GM15510 (cell line): Measurements from ENCODE around the gene ENTR1.

Experiments
- POLR2A ChIP-seq: IDR thresholded peaks from 3 replicates; pipeline ENCODE4 v1.6.1; 2011; ENCODE audit warnings: borderline replicate concordance; ENCODE audit not compliant: insufficient read length; ENCODE audit errors: extremely low read depth

ENTR1 gene

DNA sequence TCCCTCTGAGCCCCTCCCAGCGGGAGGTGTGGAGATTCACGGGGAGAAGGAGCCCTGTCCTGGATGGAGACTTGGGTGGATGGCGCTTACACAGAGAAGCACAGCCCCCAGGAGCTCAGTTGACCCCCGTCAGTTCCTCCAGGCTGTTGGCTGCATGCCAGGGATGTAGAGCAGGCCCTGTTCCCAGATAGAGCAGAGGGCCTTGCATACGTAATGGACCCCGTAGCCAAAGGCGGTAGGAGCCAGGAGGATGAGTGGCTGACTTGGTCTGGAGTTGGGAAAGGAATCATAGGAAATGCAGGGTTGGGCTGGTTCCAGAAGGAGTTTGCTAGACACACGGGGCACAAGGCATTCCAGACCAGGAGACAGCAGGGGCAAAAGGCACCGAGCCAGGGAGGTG is 2.5 kb upstream of the ENTR1 start:
- no peak for TF ChIP-seq POLR2A

DNA sequence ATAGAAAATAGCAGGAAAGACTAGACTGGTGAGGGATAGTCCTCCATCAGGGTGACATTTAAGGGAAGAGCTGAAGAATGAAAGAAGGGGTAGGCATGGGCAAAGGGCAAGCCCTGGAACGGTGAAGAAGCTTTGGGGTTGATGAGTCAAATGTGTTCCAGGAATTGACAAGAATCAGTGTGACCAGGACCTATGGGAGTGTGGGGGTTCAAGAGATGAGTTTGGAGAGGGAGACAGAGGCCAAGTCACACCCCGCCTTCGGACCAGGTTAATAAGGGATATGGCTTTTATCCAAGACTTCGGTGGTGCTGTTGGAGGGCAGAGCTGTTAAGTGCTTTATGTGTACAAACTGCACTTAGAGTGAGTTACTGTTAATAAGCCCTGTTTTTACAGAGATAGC is 964 bp upstream of the ENTR1 start:
- no peak for TF ChIP-seq POLR2A

DNA sequence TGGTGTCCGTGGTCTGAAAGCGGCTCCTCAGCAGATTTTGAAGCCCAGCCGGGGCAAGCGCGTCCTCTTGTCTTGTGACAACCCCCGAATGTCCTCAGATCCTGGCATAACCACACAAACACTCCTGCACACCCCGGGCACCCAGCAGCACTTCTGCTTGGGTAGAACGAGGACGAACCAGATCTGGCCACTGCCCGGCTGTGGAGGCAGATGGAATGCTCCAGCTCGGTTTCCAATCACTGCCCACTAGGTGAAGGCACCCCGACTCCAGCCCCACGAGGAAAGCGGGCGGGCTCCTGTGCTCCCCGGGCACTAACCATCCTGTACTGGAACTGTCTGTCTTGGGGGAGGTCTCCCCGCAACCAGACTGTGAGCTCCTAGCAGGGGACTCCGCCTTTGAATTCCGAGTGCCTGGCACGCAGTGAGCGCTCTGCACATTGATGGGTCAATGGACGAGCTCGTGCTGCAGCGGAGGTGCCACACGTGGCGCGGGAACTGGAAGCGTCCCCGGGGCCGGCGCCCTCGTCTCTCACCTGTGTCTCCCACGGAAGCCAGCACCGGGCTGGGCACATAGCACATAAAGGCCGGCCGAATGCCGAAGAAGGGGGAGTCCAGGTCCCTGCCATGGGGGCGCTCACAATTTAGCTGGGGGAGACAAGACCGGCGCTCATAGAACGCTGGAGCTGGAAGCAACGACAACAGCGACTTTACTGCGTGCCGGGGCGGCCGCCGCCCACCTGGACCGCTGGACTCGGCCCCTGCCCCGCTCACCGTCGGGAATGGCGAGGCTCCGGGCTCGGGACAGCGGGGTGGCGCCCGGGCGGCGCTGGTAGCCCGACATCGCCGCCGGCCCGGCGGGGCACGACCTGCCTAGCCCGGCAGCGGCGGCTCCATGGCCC is 608 bp downstream of the ENTR1 start:
- TF ChIP-seq POLR2A, result no peak

DNA sequence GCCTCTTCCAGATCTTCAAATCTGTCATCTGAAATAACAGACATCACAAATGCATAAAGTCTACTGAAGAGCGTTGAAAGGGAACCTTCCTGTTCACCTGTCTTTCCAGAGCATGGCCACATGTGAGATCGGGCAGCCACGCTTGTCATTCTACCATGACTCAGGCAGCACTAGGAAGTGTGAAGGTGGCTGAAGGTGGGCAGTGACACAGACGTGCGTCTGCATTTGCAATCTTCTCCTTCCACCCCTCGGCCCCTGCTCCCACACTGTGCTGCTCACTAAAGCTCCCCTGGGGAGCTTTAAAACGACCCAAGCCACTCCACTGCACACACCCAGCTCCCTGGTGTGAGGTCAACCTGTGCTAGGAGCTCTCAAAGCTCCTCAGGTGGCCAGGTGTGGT is 2.5 kb downstream of the ENTR1 start:
- no peak for TF ChIP-seq POLR2A

DNA sequence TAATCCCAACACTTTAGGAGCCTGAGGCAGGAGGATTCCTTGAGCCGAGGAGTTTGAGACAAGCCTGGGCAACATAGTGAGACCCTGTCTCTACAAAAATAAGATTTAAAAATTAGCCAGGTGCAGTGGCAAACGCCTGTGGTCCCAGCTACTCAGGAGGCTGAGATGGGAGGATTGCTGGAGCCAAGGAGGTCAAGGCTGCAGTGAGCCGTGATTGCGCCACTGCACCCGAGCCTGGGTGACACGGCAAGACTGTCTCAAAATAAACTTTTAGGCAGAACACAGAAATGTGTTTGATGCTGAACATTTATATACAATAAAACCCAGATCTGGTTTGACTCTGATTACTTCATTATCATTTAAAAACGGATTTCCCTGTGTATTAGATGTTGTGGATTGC is 4.9 kb downstream of the ENTR1 start:
- TF ChIP-seq POLR2A, result no peak

DNA sequence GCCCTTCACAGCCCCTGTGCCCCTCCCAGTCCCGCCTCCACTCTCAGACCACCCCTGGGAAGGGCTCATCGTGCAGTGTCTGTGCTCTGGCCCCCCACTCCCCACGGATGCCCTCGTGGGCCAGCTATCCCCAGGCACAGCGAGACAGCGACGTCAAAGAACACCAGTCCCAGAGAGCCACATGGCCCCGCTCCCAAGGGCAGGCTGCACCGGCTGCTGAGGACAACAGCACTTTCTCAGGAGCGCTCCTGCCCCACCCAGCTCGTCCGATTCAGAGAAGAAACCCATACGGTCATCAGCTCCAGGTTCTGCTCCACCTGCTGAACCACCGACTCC is 5.6 kb downstream of the ENTR1 start:
- TF ChIP-seq POLR2A, result no peak

DNA sequence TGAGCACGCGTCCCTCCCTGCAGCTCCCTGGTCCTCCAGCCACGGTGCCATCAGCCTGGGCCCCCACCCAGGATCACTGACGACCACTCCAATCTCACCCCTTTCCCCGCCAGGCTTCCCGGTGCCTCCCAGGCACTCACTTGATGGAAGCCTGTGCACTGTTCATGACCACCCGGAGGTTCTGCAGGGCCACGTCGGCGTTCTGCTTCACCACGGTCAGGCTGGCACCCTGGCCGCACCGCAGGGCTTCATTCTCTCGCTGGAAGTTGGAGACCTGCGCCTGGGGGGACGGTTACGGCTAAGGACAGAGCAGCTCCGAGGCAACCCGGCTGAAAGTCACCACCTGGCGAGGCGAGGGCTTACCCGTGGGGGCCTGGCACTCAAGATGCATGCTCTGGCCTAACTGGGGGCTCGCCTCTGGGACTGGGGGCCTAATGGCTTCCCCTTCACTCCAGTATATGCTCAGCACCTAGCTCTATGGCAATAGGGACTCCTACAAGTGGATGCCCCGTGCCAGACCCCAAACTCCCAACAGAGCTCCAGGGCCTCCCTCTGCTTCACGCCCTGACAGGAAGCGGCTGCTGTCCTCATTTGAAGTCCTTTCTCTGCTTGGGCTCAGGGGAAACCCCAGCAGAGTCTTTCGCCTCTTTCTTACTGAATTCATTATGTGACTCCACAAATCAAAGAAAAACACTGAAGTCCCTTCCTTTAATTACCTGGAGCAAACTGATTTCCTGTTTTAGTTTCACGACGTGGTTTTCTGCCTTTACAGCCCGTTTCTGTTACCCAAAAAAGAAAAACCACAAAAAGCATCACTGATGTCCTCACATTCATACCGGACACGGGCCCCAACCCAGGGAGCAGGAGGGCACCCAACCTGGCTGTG is 6.3 kb downstream of the ENTR1 start:
- no peak for TF ChIP-seq POLR2A

DNA sequence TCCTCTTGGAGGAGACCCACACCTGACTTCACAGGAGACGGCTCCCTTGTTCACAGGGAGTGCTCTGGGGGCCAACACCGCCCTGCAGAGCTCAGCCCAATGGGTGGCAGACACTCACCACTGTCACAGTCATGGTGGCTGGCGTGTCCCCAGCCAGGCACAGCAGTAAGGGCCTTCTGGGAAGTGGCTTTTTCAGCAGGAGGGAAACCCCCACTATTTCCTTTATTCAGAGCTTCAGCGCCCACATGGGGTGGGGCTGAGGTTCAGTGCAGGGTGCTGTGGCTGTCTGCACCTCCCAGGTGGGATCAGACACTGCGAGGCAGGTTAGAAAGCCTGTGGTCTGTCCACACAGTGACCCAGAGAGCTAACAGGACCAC is 6.9 kb downstream of the ENTR1 start:
- peak; percentile 32 for TF ChIP-seq POLR2A

DNA sequence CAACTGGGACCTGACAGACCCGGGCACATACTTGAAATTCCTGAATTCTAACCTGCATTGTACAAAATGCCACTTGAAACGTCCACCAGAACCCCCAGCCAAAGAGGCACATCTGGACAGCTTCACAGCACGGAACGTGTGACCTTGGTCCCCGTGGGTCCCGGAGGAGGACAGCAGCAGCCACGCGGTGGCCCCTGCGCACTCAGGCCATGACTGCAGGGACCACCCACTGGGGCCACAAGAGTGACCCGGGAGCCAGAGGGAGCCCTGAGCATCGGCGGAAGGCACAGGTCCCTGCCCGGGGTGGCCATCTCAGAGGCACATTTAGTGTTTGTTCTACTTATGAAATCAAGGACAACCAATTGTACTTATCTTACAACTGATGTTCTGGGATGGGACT is 8.3 kb downstream of the ENTR1 start:
- TF ChIP-seq POLR2A, result no peak

DNA sequence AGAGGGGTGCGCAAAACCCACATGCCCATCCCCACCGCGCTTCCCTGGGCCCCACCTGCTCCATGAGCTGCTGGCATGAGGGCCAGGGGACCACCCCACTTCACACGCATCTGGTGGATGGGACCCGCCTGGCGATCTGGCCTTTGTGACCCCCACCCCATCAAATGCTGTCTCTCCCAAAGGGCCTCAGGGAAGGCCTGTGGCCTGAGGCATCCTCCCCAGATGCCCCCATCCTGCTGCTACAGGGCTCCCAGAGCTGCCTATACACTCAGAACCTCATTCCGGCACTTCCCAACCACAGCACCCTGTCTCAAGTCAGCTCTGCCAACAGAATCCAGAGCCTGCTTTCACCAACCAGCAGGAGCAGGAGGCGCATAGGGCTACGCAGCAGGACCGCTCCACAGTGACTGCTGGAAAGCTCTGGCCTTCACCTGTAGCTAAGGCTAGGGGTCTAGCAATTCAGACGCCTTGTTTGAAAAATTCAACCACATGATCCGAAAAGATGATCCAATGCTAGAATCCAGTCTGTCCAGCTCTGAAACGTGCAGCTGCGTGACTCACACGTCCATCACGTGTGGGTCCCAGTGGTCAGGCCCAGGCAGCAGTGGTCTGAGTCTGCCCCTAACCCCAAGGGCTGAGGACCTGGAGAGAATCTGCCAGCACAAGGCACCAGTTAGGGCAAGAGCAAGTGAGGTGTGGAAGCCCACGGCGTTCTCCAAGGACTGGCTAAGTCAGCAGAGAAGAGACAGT is 9.1 kb downstream of the ENTR1 start:
- TF ChIP-seq POLR2A, result no peak

DNA sequence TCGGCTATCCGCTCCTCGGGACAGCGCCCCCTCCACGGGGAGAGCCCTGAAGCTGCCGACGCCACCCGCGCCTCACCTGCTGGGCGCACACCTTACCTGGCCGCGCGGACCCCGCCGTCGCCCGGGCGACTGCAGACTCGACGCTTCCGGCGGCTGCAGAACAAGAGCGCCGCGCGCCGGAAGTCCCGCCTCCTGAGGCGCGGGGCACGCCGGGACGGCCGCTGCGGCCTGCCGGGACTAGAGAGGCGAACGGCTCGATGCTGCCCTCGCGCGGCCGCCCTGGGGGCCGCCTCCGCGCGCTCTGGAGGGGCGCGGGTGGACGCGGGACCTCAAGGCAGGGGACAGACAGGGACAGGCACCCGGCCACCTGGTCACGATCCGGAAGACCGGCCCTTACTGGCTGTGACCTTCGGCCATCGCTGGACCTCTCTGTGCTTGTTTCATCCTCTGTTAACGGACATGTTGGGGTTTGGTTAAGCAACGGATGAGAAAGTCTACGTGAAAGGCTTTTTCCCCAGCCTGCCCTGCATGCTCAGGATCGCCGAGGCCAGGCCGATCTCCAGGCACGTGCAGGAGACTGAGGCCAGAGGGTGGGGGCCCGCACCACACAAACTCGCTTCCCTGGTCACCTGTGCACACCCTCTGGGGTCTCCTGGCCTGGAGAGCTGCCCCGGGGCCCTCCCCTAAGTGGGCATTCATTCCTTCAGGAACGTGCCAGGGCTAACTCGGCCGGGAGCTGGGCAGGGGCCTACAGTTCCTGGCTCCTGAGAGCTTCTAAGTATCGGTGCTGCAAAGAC is 10.2 kb downstream of the ENTR1 start, which contains the start of gene SNAPC4:
Gene SNAPC4 (minus strand): TSS at position 133 of the 797 bp plus-strand sequence. CDS start 1,742 bp downstream, outside the sequence.
- TF ChIP-seq POLR2A, result peak; percentile 94

DNA sequence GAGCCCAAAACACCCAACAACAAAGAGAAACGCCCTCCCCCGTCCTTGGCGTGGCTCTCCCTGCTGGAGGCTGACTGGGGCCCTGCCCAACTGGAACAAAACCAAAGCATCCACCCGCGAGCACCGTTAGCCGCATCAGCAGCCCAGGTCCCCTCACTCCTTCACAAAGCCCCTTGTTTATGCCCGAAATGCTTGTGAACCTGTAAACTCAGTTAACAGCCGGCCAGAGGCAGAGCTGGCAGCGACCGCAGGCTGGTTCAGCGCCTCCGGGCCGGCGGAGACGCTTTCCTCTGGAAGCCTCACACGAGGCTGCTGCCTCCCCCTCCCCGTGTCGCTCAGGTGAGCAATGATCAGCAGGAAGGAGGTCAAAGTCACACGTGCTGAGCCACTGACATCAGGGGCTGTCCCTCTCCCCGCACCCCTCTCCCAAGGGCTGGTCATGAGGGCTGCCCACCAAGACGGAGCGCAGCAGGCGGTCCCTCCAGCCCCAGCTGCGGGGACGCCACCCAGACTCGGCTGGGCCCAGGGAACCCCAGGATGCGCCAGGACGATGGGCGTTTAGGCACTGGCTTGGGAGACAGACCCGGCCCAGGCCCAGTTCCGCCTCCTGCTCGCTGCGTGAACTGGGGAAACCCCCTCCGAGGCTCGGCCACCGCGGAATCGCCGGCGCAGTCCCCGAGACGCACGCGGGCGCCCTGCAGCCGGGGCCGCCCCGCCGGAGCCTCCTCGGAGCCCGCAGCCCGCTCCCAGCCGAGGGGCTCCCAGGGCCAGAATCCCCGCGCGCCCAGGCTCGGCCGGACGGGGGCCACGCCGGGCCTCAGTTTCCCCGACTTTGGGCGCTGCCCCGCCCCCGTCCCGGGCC is 11.0 kb downstream of the ENTR1 start:
- no peak for TF ChIP-seq POLR2A

DNA sequence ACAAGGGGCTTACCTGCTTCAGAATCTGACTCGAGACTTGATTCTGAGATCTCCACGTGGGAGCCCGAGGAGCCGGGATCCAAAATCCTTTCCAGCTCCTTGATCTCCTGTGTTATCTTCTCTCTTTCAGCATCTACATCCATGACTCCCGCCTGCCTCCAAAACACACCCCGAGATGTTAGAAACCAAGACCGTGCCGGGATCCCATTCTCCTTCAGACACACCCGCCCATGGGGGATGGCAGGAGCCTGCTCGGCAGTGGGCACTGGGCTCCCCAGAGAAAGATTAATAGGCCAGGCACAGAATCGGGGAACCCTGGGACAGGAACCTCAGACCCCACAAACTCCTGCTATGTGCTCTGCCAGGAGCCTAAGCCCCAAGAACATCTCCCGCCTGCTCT is 12.1 kb downstream of the ENTR1 start:
- TF ChIP-seq POLR2A, result no peak
